RWPE1 (cell line): ENCODE data around the gene CYP19A1.

Source experiments
- CTCF ChIA-PET: fragments of 350-600 bp; sonication (Branson Sonifier 250); formaldehyde crosslinking; extraction: SDS; loops from one replicate; lab custom pipeline; 2021; lab: Yijun Ruan, JAX
- POLR2A ChIA-PET: fragments of 400-600 bp; formaldehyde crosslinking; extraction: SDS; loops from one replicate; lab custom pipeline; 2020; ENCODE audit warnings: antibody characterized with exemption; ENCODE audit not compliant: low non-redundant PET; lab: Yijun Ruan, JAX
- DNase-seq: peaks from one replicate; pipeline ENCODE4 v3.0.0; 2012; ENCODE audit warnings: low spot score
- H3K27ac ChIP-seq: fragments of 450-650 bp; 2 replicates; pipeline ENCODE4 v1.5.1; 2017
- TF ChIP-seq, protein P1 (sequence below): fragments of 450-650 bp; conservative IDR thresholded peaks from 2 replicates; pipeline ENCODE4 v1.5.1; 2017; ENCODE audit warnings: low read depth, mild to moderate bottlenecking

CYP19A1 gene

DNA sequence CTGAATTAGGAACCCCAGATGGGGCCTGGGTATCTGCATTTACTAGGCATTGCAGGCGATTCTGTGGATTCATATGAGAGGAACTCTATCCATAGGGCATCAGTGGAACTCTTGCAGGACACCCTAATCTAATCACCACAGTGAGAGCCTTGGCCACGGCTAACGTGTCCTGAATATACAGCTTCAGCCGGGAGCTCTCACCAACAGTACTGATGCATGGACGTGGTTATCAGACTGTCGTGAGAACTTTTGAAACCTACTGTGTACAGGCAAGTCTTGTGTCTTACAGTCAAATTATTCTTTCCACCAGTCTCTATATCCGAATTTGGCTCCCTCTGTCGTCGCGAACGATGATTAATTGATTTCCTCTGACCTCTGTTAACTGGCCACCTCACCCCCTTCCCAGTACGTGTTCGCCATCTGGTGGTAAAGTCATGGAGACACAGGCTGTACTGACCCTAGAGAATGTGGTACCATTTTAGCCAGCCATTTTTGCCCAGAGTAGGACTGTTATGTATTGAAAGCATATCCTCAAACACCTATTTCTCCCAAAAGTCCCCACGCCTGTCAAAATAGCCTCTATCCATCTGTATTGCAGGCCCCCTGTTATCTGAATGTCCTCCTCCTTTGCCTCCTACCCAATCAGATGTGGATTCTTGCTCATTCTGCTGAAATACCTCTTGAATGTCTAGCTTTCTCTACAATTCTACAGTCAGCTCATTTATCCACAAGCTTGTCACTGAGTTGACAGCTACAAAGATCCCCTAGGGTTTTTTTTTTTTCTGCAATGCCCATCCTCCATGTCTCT, 42.8 kb upstream of the CYP19A1 start:
- ChIA-PET POLR2A (no interaction called here), CTCF (interaction anchor here (0.6 to 2.2 kb wide), 11 partner anchors 34 to 669 kb away, joined by 3 to 25 read pairs (median 3); no protein-coding TSS in a partner anchor)
- peak; percentile 87 for DNase-seq
- TF ChIP-seq, protein P1, sequence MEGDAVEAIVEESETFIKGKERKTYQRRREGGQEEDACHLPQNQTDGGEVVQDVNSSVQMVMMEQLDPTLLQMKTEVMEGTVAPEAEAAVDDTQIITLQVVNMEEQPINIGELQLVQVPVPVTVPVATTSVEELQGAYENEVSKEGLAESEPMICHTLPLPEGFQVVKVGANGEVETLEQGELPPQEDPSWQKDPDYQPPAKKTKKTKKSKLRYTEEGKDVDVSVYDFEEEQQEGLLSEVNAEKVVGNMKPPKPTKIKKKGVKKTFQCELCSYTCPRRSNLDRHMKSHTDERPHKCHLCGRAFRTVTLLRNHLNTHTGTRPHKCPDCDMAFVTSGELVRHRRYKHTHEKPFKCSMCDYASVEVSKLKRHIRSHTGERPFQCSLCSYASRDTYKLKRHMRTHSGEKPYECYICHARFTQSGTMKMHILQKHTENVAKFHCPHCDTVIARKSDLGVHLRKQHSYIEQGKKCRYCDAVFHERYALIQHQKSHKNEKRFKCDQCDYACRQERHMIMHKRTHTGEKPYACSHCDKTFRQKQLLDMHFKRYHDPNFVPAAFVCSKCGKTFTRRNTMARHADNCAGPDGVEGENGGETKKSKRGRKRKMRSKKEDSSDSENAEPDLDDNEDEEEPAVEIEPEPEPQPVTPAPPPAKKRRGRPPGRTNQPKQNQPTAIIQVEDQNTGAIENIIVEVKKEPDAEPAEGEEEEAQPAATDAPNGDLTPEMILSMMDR, result peak; percentile 93
- no peak overlapping the region for H3K27ac ChIP-seq

DNA sequence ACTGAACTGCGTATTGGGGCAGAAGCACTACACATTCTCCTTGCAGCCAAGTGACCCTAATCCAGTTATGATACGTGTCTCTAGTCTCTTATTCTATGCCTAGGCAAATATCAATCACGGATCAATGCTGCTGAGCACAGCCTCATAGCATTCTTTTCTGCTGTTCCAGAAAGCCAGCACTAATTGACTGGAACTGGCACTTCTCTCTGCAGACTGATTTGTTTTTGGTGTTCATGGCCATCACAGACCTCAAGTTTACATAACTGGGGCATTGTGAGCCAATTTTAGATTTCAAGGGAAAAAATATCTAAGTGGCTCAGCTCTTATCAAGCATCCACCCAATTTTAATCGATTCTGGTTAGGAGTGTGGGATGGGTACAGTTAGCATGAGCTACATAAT, 41.0 kb upstream of the CYP19A1 start:
- CTCF ChIA-PET, result interaction anchor here (0.5 to 2.0 kb wide), 3 partner anchors 93 to 414 kb away, joined by 3 to 11 read pairs (median 3); no protein-coding TSS in a partner anchor
- no peak overlapping the region for H3K27ac ChIP-seq
- TF ChIP-seq, protein P1, result no peak
- no peak for DNase-seq
- POLR2A ChIA-PET, result interaction anchor here (0.5 kb wide), 1 partner anchor 1283 kb away, joined by 7 read pairs; no protein-coding TSS in a partner anchor

DNA sequence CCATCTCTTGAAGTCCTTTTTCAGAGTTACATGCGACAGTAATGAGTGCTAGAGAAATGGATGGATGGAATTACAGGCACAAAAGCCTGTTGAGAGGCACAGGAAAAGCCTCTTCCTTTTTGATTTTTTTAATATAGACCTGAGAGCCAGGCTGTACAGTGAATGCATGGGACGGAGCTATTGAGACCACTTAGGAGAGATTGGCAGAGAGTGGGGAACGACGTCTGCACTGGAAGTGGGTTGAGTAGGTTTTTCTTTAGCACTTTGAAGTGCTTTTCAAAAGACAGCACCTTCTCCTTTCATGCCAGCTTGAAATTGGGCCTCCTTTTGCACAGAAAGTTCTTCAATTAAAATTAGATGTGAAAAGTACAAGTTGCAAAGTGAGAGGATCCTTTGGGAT, 40.0 kb upstream of the CYP19A1 start:
- ChIA-PET CTCF (interaction anchor here (2.0 kb wide), 1 partner anchor 216 kb away, joined by 11 read pairs; no protein-coding TSS in a partner anchor), POLR2A (no interaction called here)
- no peak for DNase-seq
- TF ChIP-seq, protein P1, result no peak
- H3K27ac ChIP-seq, result no peak overlapping the region

DNA sequence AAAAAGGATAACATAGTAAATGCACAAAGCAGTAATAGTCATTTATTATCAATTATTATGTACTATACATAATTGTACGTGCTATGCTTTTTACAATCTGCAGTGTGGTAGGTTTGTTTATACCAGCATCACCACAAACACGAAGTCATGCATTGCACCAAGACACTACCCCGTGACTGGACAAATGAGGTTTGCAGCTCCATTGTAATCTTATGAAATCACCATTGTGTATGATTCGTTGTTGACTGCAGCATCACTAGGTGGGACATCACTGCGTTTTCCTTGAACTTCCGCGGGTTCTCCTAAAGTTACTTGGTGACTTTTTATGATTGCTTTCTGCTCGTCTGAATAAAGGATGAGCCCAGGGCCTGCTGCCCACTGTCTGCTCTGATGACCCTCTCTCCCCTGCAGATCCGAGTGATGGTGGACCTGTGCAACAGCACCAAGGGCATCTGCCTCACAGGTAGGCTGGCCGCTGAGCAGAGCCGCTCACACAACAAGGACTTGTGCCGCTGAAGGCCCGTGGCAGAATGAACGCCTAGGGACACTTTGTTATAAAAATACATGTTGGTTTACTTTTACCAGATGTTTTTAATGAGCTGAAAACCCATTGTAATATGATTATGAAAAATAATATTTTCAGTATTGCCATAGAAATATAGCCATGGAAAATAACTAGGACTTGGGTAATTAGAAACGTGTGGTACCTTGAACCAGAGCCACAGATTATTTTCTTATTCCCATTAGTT, 38.8 kb upstream of the CYP19A1 start:
- no peak for DNase-seq
- POLR2A ChIA-PET, result no interaction called here
- no peak overlapping the region for H3K27ac ChIP-seq
- TF ChIP-seq, protein P1, result no peak
- CTCF ChIA-PET, result interaction anchor here (1.1 kb wide), 1 partner anchor 214 kb away, joined by 5 read pairs; no protein-coding TSS in a partner anchor

DNA sequence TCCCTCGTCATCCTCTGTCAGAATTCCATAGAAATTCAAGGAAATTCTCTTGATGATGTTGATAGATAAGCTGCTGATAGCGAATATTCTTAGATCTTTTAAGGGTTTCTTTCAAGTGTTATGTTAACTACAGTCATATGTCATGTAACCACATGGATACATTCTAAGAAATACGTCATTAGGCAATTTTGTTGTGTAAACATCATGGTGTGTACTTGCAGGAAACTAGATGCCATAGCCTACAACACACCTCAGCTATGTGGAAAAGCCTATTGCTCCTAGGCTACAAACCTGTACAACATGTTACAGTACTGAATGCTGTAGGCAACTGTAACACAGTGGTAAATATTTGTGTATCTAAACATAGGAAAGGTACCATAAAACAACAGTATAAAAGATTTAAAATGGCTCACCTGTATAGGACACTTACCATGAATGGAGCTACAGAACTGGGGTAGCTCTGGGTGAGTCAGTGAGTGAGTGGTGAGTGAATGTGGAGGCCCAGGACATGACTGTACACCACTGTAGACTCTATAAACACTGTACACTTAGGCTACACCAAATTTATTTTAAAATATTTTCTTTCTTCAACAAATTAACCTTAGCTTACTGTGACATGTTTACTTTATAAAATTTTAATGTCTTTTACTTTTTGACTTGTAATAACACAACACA, 37.7 kb upstream of the CYP19A1 start:
- ChIA-PET POLR2A (no interaction called here), CTCF (interaction anchor here (0.5 to 1.1 kb wide), 2 partner anchors 27 to 213 kb away, joined by 3 to 5 read pairs; no protein-coding TSS in a partner anchor)
- TF ChIP-seq, protein P1, result no peak
- no peak for DNase-seq
- no peak overlapping the region for H3K27ac ChIP-seq
